GM20431 (cell line): ENCODE results near the gene ATXN7L3.

ENCODE experiments used
- in situ Hi-C: fragments of 300-500 bp; cut with MseI, MboI; formaldehyde crosslinking; loops from one replicate; pipeline ENCODE4 v1.15.0; 2020; ENCODE audit warnings: low sequenced_read_pairs; ENCODE audit not compliant: unreplicated experiment

Gene ATXN7L3

DNA sequence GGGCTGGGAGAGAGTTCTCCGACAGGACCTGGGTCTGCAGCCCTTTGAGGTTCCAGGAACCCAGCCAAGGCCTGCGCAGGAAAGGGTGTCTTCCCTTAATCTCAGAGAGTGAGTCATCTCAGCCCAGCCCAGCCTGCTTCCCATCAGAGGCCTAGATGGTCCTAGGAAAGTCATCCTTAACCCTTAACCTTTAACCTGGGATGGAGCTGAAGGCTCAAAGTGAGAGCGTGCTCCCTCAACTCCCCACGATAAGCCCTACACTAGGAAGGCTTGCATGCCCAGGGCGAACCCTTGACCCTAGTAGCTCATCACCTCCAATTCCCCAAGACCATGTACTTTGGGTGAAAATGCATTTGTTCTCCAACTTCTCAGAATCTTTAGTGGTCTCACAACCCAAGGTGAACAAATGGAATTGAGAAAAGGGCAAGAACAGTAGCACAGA is 4.8 kb upstream of the ATXN7L3 start:
- in situ Hi-C loops, result loop anchor here (10.0 kb wide), 1 partner anchor 120 kb away; the partner anchor contains the start of gene SLC25A39

- in situ Hi-C loops, result loop anchor here (10.0 kb wide), 1 partner anchor 121 kb away; the partner anchor contains the start of gene SLC25A39
Observed at GRCh38 chr17:44203731-44204440, 4.2 kb upstream of the ATXN7L3 start.

GRCh38 chr17:44202756-44203155 is 3.1 kb upstream of the ATXN7L3 start:
- in situ Hi-C loops, result loop anchor here (10.0 kb wide), 1 partner anchor 122 kb away; the partner anchor contains the start of gene SLC25A39

GRCh38 chr17:44200478-44201155 is 933 bp upstream of the ATXN7L3 start:
- in situ Hi-C loops, result loop anchor here (10.0 kb wide), 1 partner anchor 124 kb away; the partner anchor contains the start of gene SLC25A39

GRCh38 chr17:44198721-44199552 is 747 bp downstream of the ATXN7L3 start:
- in situ Hi-C loops, result no loop called here

- in situ Hi-C loops, result no loop called here
Observed at GRCh38 chr17:44197980-44198720, 1.5 kb downstream of the ATXN7L3 start.

DNA sequence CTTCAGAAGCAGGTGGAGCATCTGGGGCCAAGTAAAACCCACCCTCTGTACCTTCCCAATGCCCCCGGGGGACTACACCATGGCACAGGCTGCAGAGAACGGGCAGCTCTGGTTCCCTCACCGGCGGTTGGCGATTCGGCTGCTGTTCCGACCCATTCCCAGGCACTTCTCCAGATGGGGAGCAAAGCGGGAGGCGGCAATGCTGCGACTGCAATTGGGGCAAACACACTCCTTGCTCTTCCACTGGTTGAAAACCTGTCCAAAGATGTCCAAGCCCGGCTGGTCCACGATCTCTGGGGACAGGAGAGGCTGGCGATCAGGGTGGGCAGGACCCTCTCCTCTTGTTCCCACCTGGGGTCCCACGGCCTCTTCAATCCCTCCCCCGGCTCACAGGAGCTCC is 2.6 kb downstream of the ATXN7L3 start:
- in situ Hi-C loops, result no loop called here

- in situ Hi-C loops, result no loop called here
Observed at GRCh38 chr17:44193326-44194084, 6.2 kb downstream of the ATXN7L3 start.

DNA sequence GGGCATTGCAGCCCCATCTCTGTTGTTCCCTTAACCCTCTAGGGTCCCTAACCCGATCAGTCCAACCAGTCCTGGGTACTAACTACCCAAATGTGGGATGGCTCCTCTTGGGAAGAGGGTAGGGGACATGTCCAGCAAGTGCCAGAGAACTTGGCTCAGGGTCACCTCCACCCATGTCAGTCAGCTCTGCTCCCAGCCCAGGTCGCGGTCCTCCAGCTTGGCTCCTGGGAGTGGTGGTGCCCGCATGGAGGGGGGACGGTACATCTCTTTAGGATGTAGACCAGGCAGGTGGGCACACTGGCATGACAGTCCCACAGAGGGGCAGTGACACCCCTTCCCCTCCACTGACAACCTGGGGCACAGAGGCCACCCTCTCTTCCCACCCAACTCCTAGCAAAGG is 6.9 kb downstream of the ATXN7L3 start:
- in situ Hi-C loops, result no loop called here

GRCh38 chr17:44191941-44192496 is 7.7 kb downstream of the ATXN7L3 start:
- in situ Hi-C loops, result no loop called here

- in situ Hi-C loops, result no loop called here
Observed at GRCh38 chr17:44191369-44191768, 8.3 kb downstream of the ATXN7L3 start.

DNA sequence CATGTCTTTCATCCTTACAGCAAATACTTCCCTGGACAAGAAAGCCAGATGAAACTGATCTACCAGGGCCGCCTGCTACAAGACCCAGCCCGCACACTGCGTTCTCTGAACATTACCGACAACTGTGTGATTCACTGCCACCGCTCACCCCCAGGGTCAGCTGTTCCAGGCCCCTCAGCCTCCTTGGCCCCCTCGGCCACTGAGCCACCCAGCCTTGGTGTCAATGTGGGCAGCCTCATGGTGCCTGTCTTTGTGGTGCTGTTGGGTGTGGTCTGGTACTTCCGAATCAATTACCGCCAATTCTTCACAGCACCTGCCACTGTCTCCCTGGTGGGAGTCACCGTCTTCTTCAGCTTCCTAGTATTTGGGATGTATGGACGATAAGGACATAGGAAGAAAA is 9.2 kb downstream of the ATXN7L3 start:
- in situ Hi-C loops, result no loop called here

- in situ Hi-C loops, result no loop called here
Observed at GRCh38 chr17:44188576-44189403, 10.9 kb downstream of the ATXN7L3 start.

- in situ Hi-C loops, result no loop called here
Observed at GRCh38 chr17:44187131-44187899, 12.4 kb downstream of the ATXN7L3 start.

GRCh38 chr17:44186307-44187130 is 13.2 kb downstream of the ATXN7L3 start, which contains the start of gene TMUB2:
Gene TMUB2 (plus strand): TSS chr17:44186972. CDS start chr17:44187709, 737 bp downstream.
- in situ Hi-C loops, result no loop called here

GRCh38 chr17:44184212-44184810 is 15.4 kb downstream of the ATXN7L3 start:
- in situ Hi-C loops, result no loop called here
